ENCODE results near the gene TENM3. TPM values are rescaled to one million over a fixed set of nuclear protein-coding genes. Genes with fewer than 3 reads are reported as not detected.

The TENM3 gene
- total RNA-seq, 1 experiment from 2014 or later = 5.3 TPM

GRCh38 chr4:182504463-182504862, 261.3 kb downstream of the TENM3 start:
- no peak for DNase-seq (ENCODE audit: low spot score)

GRCh38 chr4:182507805-182508204, 264.6 kb downstream of the TENM3 start:
- no peak for DNase-seq (ENCODE audit: low spot score)

GRCh38 chr4:182510836-182511235, 267.6 kb downstream of the TENM3 start:
- DNase-seq (ENCODE audit: low spot score) = no peak

- DNase-seq (ENCODE audit: low spot score) = no peak
These were observed 270.5 kb downstream of the TENM3 start for GRCh38 chr4:182513587-182514291.

- DNase-seq (ENCODE audit: low spot score) = no peak
These were observed 275.2 kb downstream of the TENM3 start for GRCh38 chr4:182518421-182518820.

GRCh38 chr4:182519528-182519927, 276.3 kb downstream of the TENM3 start:
- DNase-seq (ENCODE audit: low spot score) = no peak

- DNase-seq (ENCODE audit: low spot score) = no peak
These were observed 277.8 kb downstream of the TENM3 start for GRCh38 chr4:182521011-182521410.

- no peak for DNase-seq (ENCODE audit: low spot score)
These were observed 285.6 kb downstream of the TENM3 start for GRCh38 chr4:182528819-182529218.

GRCh38 chr4:182530451-182530850, 287.2 kb downstream of the TENM3 start:
- DNase-seq (ENCODE audit: low spot score) = no peak

GRCh38 chr4:182531555-182532162, 288.5 kb downstream of the TENM3 start:
- no peak for DNase-seq (ENCODE audit: low spot score)

GRCh38 chr4:182532441-182532840, 289.2 kb downstream of the TENM3 start:
- DNase-seq (ENCODE audit: low spot score) = no peak

GRCh38 chr4:182533964-182534363, 290.8 kb downstream of the TENM3 start:
- no peak for DNase-seq (ENCODE audit: low spot score)

- no peak for DNase-seq (ENCODE audit: low spot score)
These were observed 293.1 kb downstream of the TENM3 start for GRCh38 chr4:182536221-182536811.

- DNase-seq (ENCODE audit: low spot score) = no peak
These were observed 294.0 kb downstream of the TENM3 start for GRCh38 chr4:182537031-182537795.

GRCh38 chr4:182538031-182538430, 294.8 kb downstream of the TENM3 start:
- DNase-seq (ENCODE audit: low spot score) = no peak

GRCh38 chr4:182540496-182540895, 297.3 kb downstream of the TENM3 start:
- DNase-seq (ENCODE audit: low spot score) = no peak

- DNase-seq (ENCODE audit: low spot score) = no peak
These were observed 304.2 kb downstream of the TENM3 start for GRCh38 chr4:182547435-182547834.

- DNase-seq (ENCODE audit: low spot score) = no peak
These were observed 305.0 kb downstream of the TENM3 start for GRCh38 chr4:182548156-182548555.

GRCh38 chr4:182549356-182549755, 306.2 kb downstream of the TENM3 start:
- DNase-seq (ENCODE audit: low spot score) = no peak

GRCh38 chr4:182552948-182553347, 309.7 kb downstream of the TENM3 start:
- no peak for DNase-seq (ENCODE audit: low spot score)

- DNase-seq (ENCODE audit: low spot score) = no peak
These were observed 310.5 kb downstream of the TENM3 start for GRCh38 chr4:182553653-182554052.

GRCh38 chr4:182554736-182555135, 311.5 kb downstream of the TENM3 start:
- DNase-seq (ENCODE audit: low spot score) = no peak
